Keratinocyte (primary cell): ENCODE data around the gene UBE2D4. TPM values are rescaled to one million over a fixed set of nuclear protein-coding genes. Genes with fewer than 3 reads are reported as not detected.
"Not testable (repeated sequence)": the region's sequence is repeated elsewhere in the genome, so short reads cannot be mapped to it uniquely, and the experiment has no call there.

Experiments used
- DNase-seq: peaks from one replicate; pipeline ENCODE4 v3.0.0-alpha.2; 2011; ENCODE audit warnings: low read depth, missing footprints, low spot score
- FAIRE-seq: peaks from 2 replicates; lab custom pipeline; 2011; peaks lifted over from hg19 to GRCh38; lab: Jason Lieb, UNC
- H2AFZ ChIP-seq: 2 replicates; pipeline ENCODE4 v1.6.0; 2012; ENCODE audit warnings: low read length, control low read depth, inconsistent platforms; ENCODE audit not compliant: control insufficient read depth
- H3K27ac ChIP-seq: 2 replicates; pipeline ENCODE4 v1.5.1; 2011; ENCODE audit warnings: low read length; ENCODE audit not compliant: control insufficient read depth, insufficient read depth
- H3K27me3 ChIP-seq: 3 replicates; pipeline ENCODE4 v1.6.0; 2011; ENCODE audit warnings: low read length; ENCODE audit not compliant: control insufficient read depth, insufficient read depth; ENCODE audit errors: extremely low read depth
- H3K36me3 ChIP-seq, 2 experiments: 2 replicates in 1 of 2; 3 replicates in 1 of 2; pipeline ENCODE4 v1.5.1; 2011; ENCODE audit warnings: low read length in 2 of 2, mild to moderate bottlenecking in 1 of 2; ENCODE audit not compliant: control insufficient read depth in 2 of 2, insufficient read depth in 2 of 2; ENCODE audit errors: extremely low read depth in 1 of 2
- H3K4me1 ChIP-seq: 3 replicates; pipeline ENCODE4 v1.5.1; 2011; ENCODE audit warnings: low read length; ENCODE audit not compliant: control insufficient read depth, insufficient read depth; ENCODE audit errors: extremely low read depth
- H3K4me2 ChIP-seq: 3 replicates; pipeline ENCODE4 v1.6.0; 2011; ENCODE audit warnings: low read depth, low read length; ENCODE audit not compliant: control insufficient read depth, insufficient read depth; ENCODE audit errors: extremely low read depth
- H3K4me3 ChIP-seq, 3 experiments: fragments of 200-600 bp in 1 of 3; sonication (generic) in 1 of 3; 2 replicates in 2 of 3; 3 replicates in 1 of 3; pipeline ENCODE4 v1.5.1; 2011 to 2016; ENCODE audit warnings: low read length in 3 of 3, mild to moderate bottlenecking in 3 of 3, control low read depth in 2 of 3, inconsistent platforms in 1 of 3, low read depth in 1 of 3, mixed read lengths in 1 of 3, mixed run types in 1 of 3, moderate library complexity in 1 of 3; ENCODE audit not compliant: control insufficient read depth in 2 of 3, insufficient read depth in 2 of 3; ENCODE audit errors: extremely low read depth in 1 of 3
- H3K79me2 ChIP-seq: 2 replicates; pipeline ENCODE4 v1.6.0; 2012; ENCODE audit warnings: low read length; ENCODE audit not compliant: control insufficient read depth, insufficient read depth
- H3K9ac ChIP-seq: 3 replicates; pipeline ENCODE4 v1.6.0; 2011; ENCODE audit warnings: low read length; ENCODE audit not compliant: control insufficient read depth, insufficient read depth; ENCODE audit errors: extremely low read depth
- H3K9me1 ChIP-seq: 3 replicates; pipeline ENCODE4 v1.6.0; 2011; ENCODE audit warnings: low read length; ENCODE audit not compliant: control insufficient read depth, insufficient read depth; ENCODE audit errors: extremely low read depth
- H3K9me3 ChIP-seq: 2 replicates; pipeline ENCODE4 v1.5.1; 2012; ENCODE audit warnings: low read depth, low read length; ENCODE audit not compliant: control insufficient read depth
- H4K20me1 ChIP-seq: 3 replicates; pipeline ENCODE4 v1.6.0; 2011; ENCODE audit warnings: low read length; ENCODE audit not compliant: control insufficient read depth, insufficient read depth; ENCODE audit errors: extremely low read depth
- CTCF ChIP-seq, 3 experiments: IDR thresholded peaks in 1 of 3; conservative IDR thresholded peaks in 1 of 3; optimal IDR thresholded peaks in 1 of 3; 2 replicates in 2 of 3; 3 replicates in 1 of 3; pipeline versions ENCODE3 to v1.5.1; 2011; ENCODE audit warnings: low read length in 3 of 3, mild to moderate bottlenecking in 3 of 3, moderate library complexity in 2 of 3, control low read depth in 1 of 3, inconsistent platforms in 1 of 3; ENCODE audit not compliant: insufficient read depth in 2 of 3; ENCODE audit errors: extremely low read depth in 1 of 3
- EZH2 ChIP-seq: IDR thresholded peaks from one replicate; pipeline ENCODE4 v1.6.1; 2012; ENCODE audit warnings: inconsistent platforms, mild to moderate bottlenecking, low read length, moderate library complexity
- dilution Hi-C: fragments of 300-500 bp; cut with MboI; formaldehyde crosslinking; loops from one replicate; pipeline ENCODE4 v1.7.0; 2020; ENCODE audit warnings: low sequenced_read_pairs; ENCODE audit not compliant: extremely low pct_ligation_motif_present
- polyA plus RNA-seq, 5 experiments: library from polyadenylated mRNA; depleted of rRNA in 3 of 5; stranded (reverse) in 3 of 5; stranded (forward) in 1 of 5; unstranded in 1 of 5; fragments of >200 nt; gene quantifications; 1 replicate in 1 of 5; 2 replicates in 3 of 5; 3 replicates in 1 of 5; pipeline versions ENCODE4 v1.2.1 to v1.2.3, GENCODE V29; 2011 to 2012; ENCODE audit warnings: missing spikeins in 2 of 5, low read depth in 1 of 5, low replicate concordance in 1 of 5

UBE2D4 gene
- polyA plus RNA-seq, 1 donor (not counting 4 experiments of a cell fraction or from before 2014, with no cell fraction given) = 8.1 TPM

GRCh38 chr7:43891069-43891955 is 34.9 kb upstream of the UBE2D4 start:
- H3K9me3 ChIP-seq = no peaks in the 10 kb centered on the region
- H3K27me3 ChIP-seq = no peaks in the 10 kb centered on the region
- peaks cover 4% of the 10 kb centered on the region in 2 experiments for H3K36me3 ChIP-seq
- no peak overlapping the region for H3K4me3 ChIP-seq
- DNase-seq = no peak
- H3K9ac ChIP-seq = no peak overlapping the region
- H4K20me1 ChIP-seq = peaks cover 3% of the 10 kb centered on the region
- H3K4me1 ChIP-seq = peaks cover 6% of the 10 kb centered on the region
- no peak overlapping the region for H3K27ac ChIP-seq
- H3K79me2 ChIP-seq = peaks cover 81% of the 10 kb centered on the region
- TF ChIP-seq EZH2 (no peak), CTCF (optimal IDR thresholded peaks at IDR 0.05 in 1 of 3, IDR thresholded peaks at IDR 0.05 in 1 of 3, conservative IDR thresholded peaks at IDR 0.05 in 1 of 3; ENCODE audit: extremely low read depth in 1 of 3, insufficient read depth in 2 of 3, low read length in 3 of 3) (no peak)
- no peaks in the 10 kb centered on the region for H3K9me1 ChIP-seq
- no peak overlapping the region for H2AFZ ChIP-seq
- no peak for FAIRE-seq
- no peak overlapping the region for H3K4me2 ChIP-seq
- dilution Hi-C loops = no loop called here

- Histone ChIP-seq H2AFZ (no peak overlapping the region), H3K4me3 (no peak overlapping the region), H3K9me3 (no peaks in the 10 kb centered on the region), H3K27ac (no peak overlapping the region), H3K9me1 (no peaks in the 10 kb centered on the region), H4K20me1 (no peaks in the 10 kb centered on the region), H3K27me3 (no peaks in the 10 kb centered on the region), H3K4me2 (no peak overlapping the region), H3K36me3 (peaks cover 0 to 4% of the 10 kb centered on the region in 2 experiments), H3K4me1 (no peaks in the 10 kb centered on the region), H3K79me2 (peaks cover 90% of the 10 kb centered on the region), H3K9ac (no peak overlapping the region)
- dilution Hi-C loops = no loop called here
- FAIRE-seq (no peak), DNase-seq (no peak)
- TF ChIP-seq EZH2 = no peak
- no peak for TF ChIP-seq CTCF (optimal IDR thresholded peaks at IDR 0.05 in 1 of 3, IDR thresholded peaks at IDR 0.05 in 1 of 3, conservative IDR thresholded peaks at IDR 0.05 in 1 of 3; ENCODE audit: extremely low read depth in 1 of 3, insufficient read depth in 2 of 3, low read length in 3 of 3)
Measured at GRCh38 chr7:43895847-43896415, 30.3 kb upstream of the UBE2D4 start.

GRCh38 chr7:43898571-43898970 is 27.7 kb upstream of the UBE2D4 start:
- H4K20me1 ChIP-seq, H3K27ac ChIP-seq, H3K9me1 ChIP-seq, H3K4me2 ChIP-seq, H3K36me3 ChIP-seq, H3K9me3 ChIP-seq, H3K27me3 ChIP-seq, H3K4me1 ChIP-seq, DNase-seq, H2AFZ ChIP-seq, H3K9ac ChIP-seq, FAIRE-seq, dilution Hi-C loops, H3K4me3 ChIP-seq: not testable (repeated sequence)
- peaks cover 90% of the 10 kb centered on the region for H3K79me2 ChIP-seq
